Fibroblast of pulmonary artery (primary cell): ENCODE measurements around the gene SNX25.

Experiments used
- DNase-seq: peaks from one replicate; pipeline ENCODE4 v3.0.0-alpha.2; 2010; ENCODE audit warnings: low read depth
- H3K4me3 ChIP-seq: replicated peaks from 2 replicates; pipeline ENCODE4 v1.5.1; 2011; ENCODE audit warnings: low read depth, mild to moderate bottlenecking, control low read depth, low read length, moderate library complexity
- TF ChIP-seq, protein P1 (sequence below): IDR thresholded peaks from 2 replicates; pipeline ENCODE4 v1.5.1; 2011; ENCODE audit warnings: mild to moderate bottlenecking, control low read depth, low read length, inconsistent platforms; ENCODE audit errors: missing control alignments

SNX25 gene

DNA sequence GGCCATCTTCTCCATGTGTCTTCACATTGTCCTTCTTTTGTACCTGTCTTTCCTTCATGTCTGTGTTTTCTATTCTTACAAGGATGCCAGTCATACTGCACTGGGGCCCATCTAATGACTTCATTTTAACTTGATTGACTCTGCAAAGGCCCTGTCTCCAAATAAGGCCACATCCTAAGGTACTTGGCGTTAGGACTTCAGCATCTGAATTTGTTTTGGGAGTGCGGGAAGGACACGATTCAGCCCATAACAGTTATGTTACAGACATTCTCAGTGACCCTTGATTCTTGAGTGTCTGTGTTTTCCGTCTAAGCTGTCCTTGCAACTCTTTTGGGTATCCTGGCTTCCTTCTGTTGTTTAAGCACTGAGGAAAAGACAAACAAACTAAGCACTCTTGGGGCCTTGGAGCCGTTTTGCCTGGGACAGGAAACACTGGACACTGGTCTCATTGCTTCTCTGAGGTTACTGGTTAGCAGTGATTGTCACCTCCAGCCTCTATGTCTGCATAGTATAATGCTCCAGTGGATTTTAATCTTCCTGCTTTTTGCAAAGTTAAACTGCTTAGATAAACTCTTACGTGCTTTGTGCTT is 80.7 kb downstream of the SNX25 start:
- TF ChIP-seq, protein P1, sequence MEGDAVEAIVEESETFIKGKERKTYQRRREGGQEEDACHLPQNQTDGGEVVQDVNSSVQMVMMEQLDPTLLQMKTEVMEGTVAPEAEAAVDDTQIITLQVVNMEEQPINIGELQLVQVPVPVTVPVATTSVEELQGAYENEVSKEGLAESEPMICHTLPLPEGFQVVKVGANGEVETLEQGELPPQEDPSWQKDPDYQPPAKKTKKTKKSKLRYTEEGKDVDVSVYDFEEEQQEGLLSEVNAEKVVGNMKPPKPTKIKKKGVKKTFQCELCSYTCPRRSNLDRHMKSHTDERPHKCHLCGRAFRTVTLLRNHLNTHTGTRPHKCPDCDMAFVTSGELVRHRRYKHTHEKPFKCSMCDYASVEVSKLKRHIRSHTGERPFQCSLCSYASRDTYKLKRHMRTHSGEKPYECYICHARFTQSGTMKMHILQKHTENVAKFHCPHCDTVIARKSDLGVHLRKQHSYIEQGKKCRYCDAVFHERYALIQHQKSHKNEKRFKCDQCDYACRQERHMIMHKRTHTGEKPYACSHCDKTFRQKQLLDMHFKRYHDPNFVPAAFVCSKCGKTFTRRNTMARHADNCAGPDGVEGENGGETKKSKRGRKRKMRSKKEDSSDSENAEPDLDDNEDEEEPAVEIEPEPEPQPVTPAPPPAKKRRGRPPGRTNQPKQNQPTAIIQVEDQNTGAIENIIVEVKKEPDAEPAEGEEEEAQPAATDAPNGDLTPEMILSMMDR: no peak
- H3K4me3 ChIP-seq: no peak overlapping the region
- no peak for DNase-seq

DNA sequence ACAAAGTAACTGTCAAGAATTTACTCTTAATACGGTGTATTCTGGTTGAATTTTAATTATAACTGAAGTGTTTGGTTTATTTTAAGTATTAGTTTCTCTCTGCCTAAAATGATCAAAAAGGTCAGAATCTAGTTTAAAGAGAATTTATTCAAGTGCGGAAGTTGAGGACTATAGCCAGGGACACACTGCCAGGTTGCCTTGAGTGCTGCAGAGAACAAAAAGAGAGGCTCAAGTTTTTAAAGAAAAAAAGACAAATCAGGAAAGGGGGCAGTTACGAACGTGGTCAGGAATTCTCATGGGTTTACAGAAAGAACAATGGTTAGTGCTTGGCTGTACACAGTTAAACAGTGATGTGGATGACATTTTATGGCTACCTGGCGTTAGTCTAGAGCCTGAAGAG is 81.3 kb downstream of the SNX25 start:
- no peak for DNase-seq
- TF ChIP-seq, protein P1: no peak
- H3K4me3 ChIP-seq: no peak overlapping the region

DNA sequence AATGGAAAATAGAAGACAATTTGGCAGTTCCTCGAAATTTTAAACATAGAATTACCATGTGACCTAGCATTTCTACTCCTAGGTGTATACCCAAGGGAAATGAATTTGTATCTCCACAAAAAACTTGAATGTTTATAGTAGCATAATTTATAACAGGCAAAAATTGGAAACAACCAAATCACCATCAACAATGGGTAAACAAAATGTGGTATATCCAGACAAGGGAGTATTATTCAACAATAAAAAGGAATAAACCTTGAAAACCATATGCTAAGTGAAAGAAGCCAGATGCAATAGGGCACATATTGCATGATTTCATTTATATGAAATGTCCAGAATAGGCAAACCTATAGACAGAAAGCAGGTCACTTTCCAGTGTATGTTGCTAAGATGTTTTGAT is 83.8 kb downstream of the SNX25 start:
- DNase-seq: no peak
- TF ChIP-seq, protein P1: no peak
- H3K4me3 ChIP-seq: no peak overlapping the region

DNA sequence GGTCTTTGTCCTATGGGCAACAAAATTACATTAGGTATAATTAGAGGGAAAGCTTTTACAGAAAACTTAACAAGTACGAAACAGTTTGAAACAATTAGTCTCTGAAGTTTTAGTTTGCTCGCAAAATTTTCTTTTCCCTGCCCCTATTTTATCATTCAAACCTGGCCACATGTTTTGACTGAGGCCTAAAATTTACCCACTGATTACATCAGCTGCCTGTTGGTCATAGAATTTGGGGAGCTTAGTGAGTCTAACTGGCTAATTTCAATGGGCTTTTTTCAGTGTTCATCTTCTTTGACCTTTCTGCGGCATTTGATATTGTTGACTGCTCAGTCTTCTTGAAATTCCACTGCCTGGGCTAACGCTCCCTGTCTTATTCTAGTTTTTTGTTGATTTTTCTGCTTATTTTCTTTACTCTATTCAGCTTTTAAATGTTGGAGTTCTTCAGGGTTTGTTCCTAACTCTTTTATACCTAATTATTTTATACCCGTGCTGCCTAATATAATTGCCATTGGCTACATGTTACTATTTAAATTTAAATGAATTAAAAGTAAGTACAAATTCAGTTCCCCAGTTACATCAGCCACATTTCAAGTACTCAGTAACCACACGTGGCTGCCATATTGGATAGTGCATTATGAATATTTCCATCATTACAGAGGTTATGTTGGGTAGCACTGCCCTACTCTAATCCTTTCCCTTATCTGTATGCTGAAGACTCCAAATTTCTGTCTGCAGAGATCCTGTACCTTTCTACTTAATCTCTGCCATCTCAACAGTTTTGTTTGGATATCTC is 87.5 kb downstream of the SNX25 start:
- TF ChIP-seq, protein P1: no peak
- no peak for DNase-seq

DNA sequence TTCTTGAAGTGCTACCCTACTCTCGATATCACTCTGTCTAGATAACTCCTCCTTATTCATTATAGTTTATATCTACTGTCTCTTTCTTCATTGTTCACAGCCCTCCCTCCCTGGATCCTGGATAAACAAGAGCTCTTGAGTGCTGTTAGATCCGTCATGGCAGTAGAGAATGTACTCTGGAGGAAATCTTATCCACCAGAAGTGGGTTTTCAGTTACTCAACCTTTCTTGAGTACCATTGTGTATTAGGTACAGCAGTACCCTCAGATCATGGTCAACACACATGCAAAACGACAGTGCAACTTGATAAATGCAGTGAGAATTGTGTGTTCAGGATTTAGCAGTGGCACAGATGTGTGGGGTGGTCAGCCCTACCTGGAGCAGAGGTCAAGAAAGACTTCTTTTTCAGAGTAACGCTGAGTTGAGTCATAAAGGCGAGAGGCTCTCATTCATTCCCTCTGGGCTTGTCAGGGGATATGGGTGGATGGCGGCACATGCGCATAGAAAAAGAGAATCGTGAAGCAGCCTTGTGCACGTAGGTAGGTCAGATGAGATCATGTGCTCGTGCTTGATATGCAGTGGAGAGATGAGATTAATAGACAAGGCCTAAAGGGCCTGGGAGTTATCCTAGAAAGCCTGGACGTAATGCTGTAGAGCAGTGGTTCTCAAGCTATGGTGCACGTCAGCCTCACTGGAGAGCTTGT is 89.5 kb downstream of the SNX25 start:
- DNase-seq: no peak
- no peak overlapping the region for H3K4me3 ChIP-seq
- TF ChIP-seq, protein P1: no peak

More for the DNA sequence above, 87.5 kb downstream of the SNX25 start:
- H3K4me3 ChIP-seq: no peak overlapping the region

DNA sequence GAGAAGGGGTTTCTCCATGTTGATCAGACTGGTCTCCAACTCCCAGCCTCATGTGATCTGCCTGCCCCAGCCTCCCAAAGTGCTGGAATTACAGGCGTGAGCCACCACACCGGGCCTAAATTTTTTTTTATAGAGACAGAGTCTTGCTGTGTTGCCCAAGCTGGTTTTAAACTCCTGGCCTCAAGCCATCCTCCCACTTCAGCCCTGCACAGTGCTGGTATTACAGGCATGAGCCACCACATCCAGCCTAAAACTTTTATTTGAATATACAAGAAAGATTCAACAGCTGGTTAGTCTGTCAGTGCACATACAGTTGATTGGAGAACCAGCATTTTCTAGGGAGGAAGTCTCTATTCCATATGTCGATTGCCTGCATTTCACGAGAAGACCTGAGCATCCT is 95.1 kb downstream of the SNX25 start:
- H3K4me3 ChIP-seq: no peak overlapping the region
- TF ChIP-seq, protein P1: no peak
- no peak for DNase-seq
